PC-3 (cell line): ENCODE results near the gene MAPK12. TPM values are rescaled to one million over a fixed set of nuclear protein-coding genes. Genes with fewer than 3 reads are reported as not detected.
A peak's percentile ranks its signal among the peaks of the same experiment; 100 is the strongest.

Experiments
- ATAC-seq: fragments of 200-7000 bp; cut with Tn5 transposase; 2 replicates; pipeline ENCODE4 v1.9.1; 2020; ENCODE audit warnings: mild to moderate bottlenecking, moderate library complexity
- BruUV-seq: library from RNA; stranded (reverse); fragments of 400-500 nt; replicated peaks from 2 replicates; lab custom pipeline; 2021; lab: Mats Ljungman, UMichigan
- CTCF ChIA-PET: fragments of 300-600 bp; sonication (Branson Sonifier 250); formaldehyde crosslinking; loops from one replicate; lab custom pipeline; 2022; ENCODE audit warnings: antibody characterized with exemption; lab: Charles Lee
- POLR2A ChIA-PET: fragments of 300-600 bp; sonication (Branson Sonifier 250); formaldehyde crosslinking; loops from one replicate; lab custom pipeline; 2022; ENCODE audit warnings: antibody characterized with exemption; ENCODE audit not compliant: unreplicated experiment; lab: Charles Lee
- DNase-seq: peaks from one replicate; pipeline ENCODE4 v3.0.0-alpha.2; 2015
- H2AFZ ChIP-seq: fragments of 300-600 bp; sonication (generic); 2 replicates; pipeline ENCODE4 v1.6.0; 2016; ENCODE audit warnings: antibody characterized with exemption, low read length
- H3F3A ChIP-seq: fragments of 300-600 bp; sonication (generic); one replicate; pipeline ENCODE4 v1.6.0; 2017; ENCODE audit warnings: antibody characterized with exemption, low read length, control low read depth, mild to moderate bottlenecking; ENCODE audit not compliant: unreplicated experiment
- H3K27ac ChIP-seq: fragments of 300-600 bp; sonication (generic); 2 replicates; pipeline ENCODE4 v1.5.1; 2016; ENCODE audit warnings: mild to moderate bottlenecking, low read length
- H3K27me3 ChIP-seq: fragments of 300-600 bp; sonication (generic); 2 replicates; pipeline ENCODE4 v1.6.1; 2016; ENCODE audit warnings: low read length, mixed read lengths
- H3K36me3 ChIP-seq: fragments of 300-600 bp; sonication (generic); 2 replicates; pipeline ENCODE4 v1.6.1; 2016; ENCODE audit warnings: low read depth, mixed run types, low read length, mixed read lengths
- H3K4me1 ChIP-seq: fragments of 300-600 bp; sonication (generic); 2 replicates; pipeline ENCODE4 v1.5.1; 2016; ENCODE audit warnings: low read length; ENCODE audit not compliant: insufficient read depth
- H3K4me2 ChIP-seq: fragments of 300-600 bp; sonication (generic); 2 replicates; pipeline ENCODE4 v1.6.0; 2016; ENCODE audit warnings: low read length
- H3K4me3 ChIP-seq: fragments of 300-600 bp; sonication (generic); 2 replicates; pipeline ENCODE4 v1.5.1; 2016; ENCODE audit warnings: mild to moderate bottlenecking, low read length, mixed read lengths
- H3K79me2 ChIP-seq: fragments of 300-600 bp; sonication (generic); 2 replicates; pipeline ENCODE4 v1.6.1; 2017; ENCODE audit warnings: low read length, mixed read lengths
- H3K9ac ChIP-seq: fragments of 300-600 bp; sonication (generic); 2 replicates; pipeline ENCODE4 v1.6.0; 2016; ENCODE audit warnings: mild to moderate bottlenecking, low read length
- H3K9me2 ChIP-seq: fragments of 300-600 bp; sonication (generic); replicated peaks from 2 replicates; pipeline ENCODE4 v1.6.1; 2016; ENCODE audit warnings: mixed run types, low read length, mixed read lengths
- H3K9me3 ChIP-seq: fragments of 300-600 bp; sonication (generic); 2 replicates; pipeline ENCODE4 v1.6.1; 2016; ENCODE audit warnings: low read length, mixed read lengths
- H4K20me1 ChIP-seq: fragments of 300-600 bp; sonication (generic); 2 replicates; pipeline ENCODE4 v1.6.1; 2016; ENCODE audit warnings: low read length, mixed read lengths
- CTCF ChIP-seq: fragments of 300-600 bp; sonication (generic); conservative IDR thresholded peaks from 2 replicates; pipeline ENCODE4 v1.5.1; 2017; ENCODE audit warnings: antibody characterized with exemption, low read depth, mild to moderate bottlenecking, low read length
- EZH2 ChIP-seq: fragments of 300-600 bp; sonication (generic); IDR thresholded peaks from one replicate; pipeline ENCODE4 v1.6.1; 2017; ENCODE audit warnings: antibody characterized with exemption, mild to moderate bottlenecking, low read length; ENCODE audit not compliant: unreplicated experiment
- EZH2phosphoT487 ChIP-seq: fragments of 300-600 bp; sonication (generic); IDR thresholded peaks from 2 replicates; pipeline ENCODE4 v1.6.1; 2018; ENCODE audit warnings: mild to moderate bottlenecking, antibody characterized with exemption, low read length, borderline replicate concordance
- intact Hi-C: fragments of 100-400 bp; cut with micrococcal nuclease; formaldehyde crosslinking; loops from 2 replicates; pipeline ENCODE4 v1.9.0; 2023
- total RNA-seq: library from RNA; depleted of rRNA; stranded (reverse); fragments of >200 nt; gene quantifications from 2 replicates; pipeline ENCODE4 v1.2.3, GENCODE V29; 2014

MAPK12 gene
- total RNA-seq, 1 experiment from 2014 or later, result 22.4 TPM

DNA sequence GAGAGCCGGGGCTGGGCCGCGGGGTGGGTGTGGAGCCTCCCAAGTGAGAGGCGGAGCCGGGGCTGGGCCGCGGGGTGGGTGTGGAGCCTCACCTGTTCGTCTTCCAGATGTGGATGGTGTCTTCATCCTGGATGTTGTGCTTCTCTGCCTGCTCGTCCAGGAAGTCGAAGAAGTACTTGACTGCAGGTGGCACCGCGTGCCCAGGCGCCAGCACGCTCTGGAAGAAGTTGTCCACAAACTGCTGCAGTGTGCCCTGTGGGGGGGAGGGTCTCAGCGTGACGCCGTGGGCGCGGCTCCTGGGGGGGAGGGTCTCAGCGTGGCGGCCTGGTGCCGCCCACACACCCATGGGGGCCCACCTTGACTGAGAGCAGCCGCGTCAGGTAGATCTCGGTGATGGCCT, 16.3 kb upstream of the MAPK12 start:
- H3K4me3 ChIP-seq, result no peak overlapping the region
- peaks cover 13% of the 10 kb centered on the region for H3K79me2 ChIP-seq
- no peaks in the 10 kb centered on the region for H3K9me2 ChIP-seq
- ChIA-PET CTCF (no interaction called here), POLR2A (no interaction called here)
- H3K36me3 ChIP-seq, result peaks cover 35% of the 10 kb centered on the region
- no peak overlapping the region for H3K4me2 ChIP-seq
- BruUV-seq, result no TSS peak
- no peaks in the 10 kb centered on the region for H4K20me1 ChIP-seq
- H3K27ac ChIP-seq, result no peak overlapping the region
- no peaks in the 10 kb centered on the region for H3K27me3 ChIP-seq
- intact Hi-C loops, result no loop called here
- no peak for ATAC-seq
- no peak overlapping the region for H3K9ac ChIP-seq
- peaks cover 12% of the 10 kb centered on the region for H3K4me1 ChIP-seq
- DNase-seq, result no peak
- TF ChIP-seq CTCF (no peak), EZH2 (no peak), EZH2phosphoT487 (no peak)
- H3K9me3 ChIP-seq, result no peaks in the 10 kb centered on the region
- H2AFZ ChIP-seq, result no peak overlapping the region
- no peaks in the 10 kb centered on the region for H3F3A ChIP-seq

DNA sequence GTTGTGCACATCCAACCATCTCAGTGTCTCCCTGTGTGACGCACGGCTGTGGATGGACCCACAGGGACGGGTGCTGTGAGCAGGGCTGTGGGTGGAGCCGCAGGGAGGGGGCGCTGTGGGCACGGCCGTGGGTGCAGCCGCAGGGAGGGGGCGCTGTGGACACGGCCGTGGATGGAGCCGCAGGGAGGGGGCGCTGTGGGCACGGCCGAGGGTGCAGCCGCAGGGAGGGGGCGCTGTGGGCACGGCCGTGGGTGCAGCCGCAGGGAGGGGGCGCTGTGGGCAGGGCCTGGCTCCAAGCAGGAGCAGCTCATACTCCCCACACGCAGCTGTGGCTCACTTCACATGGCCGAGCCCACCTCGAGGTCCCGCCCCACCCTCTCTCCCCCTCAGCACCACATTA, 14.7 kb upstream of the MAPK12 start:
- H3K9ac ChIP-seq, result no peak overlapping the region
- no peak overlapping the region for H2AFZ ChIP-seq
- H3K4me2 ChIP-seq, result no peak overlapping the region
- peak; percentile 63 for TF ChIP-seq CTCF
- no peak for TF ChIP-seq EZH2phosphoT487
- no peak for TF ChIP-seq EZH2
- ChIA-PET POLR2A (no interaction called here), CTCF (interaction anchor here (0.5 to 1.0 kb wide), 2 partner anchors 29 to 56 kb away, joined by 4 read pairs; no protein-coding TSS in a partner anchor)
- no TSS peak for BruUV-seq
- H3K27me3 ChIP-seq, result no peaks in the 10 kb centered on the region
- no peak overlapping the region for H3K27ac ChIP-seq
- H3K4me1 ChIP-seq, result peaks cover 4% of the 10 kb centered on the region
- H3K79me2 ChIP-seq, result peaks cover 2% of the 10 kb centered on the region
- H3K9me2 ChIP-seq, result no peaks in the 10 kb centered on the region
- DNase-seq (peak; percentile 16), ATAC-seq (no peak)
- no peaks in the 10 kb centered on the region for H4K20me1 ChIP-seq
- intact Hi-C loops, result no loop called here
- no peaks in the 10 kb centered on the region for H3F3A ChIP-seq
- H3K4me3 ChIP-seq, result no peak overlapping the region
- H3K9me3 ChIP-seq, result no peaks in the 10 kb centered on the region
- H3K36me3 ChIP-seq, result peaks cover 26% of the 10 kb centered on the region

DNA sequence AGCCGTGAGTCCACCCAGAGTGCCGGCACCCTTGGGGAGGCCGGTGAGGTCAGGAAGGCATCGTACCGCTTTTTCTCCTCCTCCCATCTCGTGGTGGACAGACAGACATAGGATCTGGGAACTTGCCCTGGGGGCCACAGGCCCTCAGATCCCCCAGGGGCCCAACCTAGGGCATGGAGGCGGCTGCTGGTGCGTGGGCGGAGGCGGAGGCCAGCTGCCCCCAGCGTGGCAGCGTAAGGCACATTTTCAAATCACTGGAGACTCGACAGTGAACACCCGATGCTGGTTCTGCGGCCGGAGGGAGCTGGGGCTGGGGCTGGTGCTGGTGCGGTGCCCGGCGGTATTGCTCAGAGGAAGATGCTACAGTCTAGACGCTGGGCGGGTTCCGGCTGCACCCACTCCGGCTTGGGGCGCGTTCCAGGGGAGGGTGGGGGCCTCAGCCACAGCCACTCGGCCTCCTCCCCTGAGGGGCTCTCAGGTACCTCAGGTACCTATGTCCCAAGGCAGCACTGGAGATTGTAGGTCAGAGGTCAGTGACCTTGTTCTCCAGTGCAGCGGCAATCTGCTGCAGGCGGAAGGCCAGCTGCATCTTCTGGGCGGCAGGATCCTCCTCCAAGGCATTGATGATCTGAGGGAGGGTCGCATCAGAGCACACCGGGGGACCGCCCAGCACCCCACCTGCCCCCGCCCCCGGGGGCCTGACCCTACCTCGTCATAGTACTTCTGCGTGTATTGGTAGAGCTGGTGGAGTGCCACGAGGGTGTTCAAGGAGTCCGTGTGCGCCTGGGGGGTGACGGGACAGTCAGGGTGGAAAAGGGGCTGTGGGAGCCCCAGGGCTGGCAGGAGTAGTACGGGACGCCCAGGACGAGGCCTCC, 13.9 kb upstream of the MAPK12 start:
- Histone ChIP-seq H3K27me3 (no peaks in the 10 kb centered on the region), H3K9ac (no peak overlapping the region), H3K4me3 (no peak overlapping the region), H3K27ac (no peak overlapping the region), H3K36me3 (peaks cover 22% of the 10 kb centered on the region), H3K79me2 (no peaks in the 10 kb centered on the region), H3K9me2 (no peaks in the 10 kb centered on the region), H2AFZ (no peak overlapping the region), H4K20me1 (no peaks in the 10 kb centered on the region), H3F3A (no peaks in the 10 kb centered on the region), H3K4me1 (peaks cover 11% of the 10 kb centered on the region), H3K4me2 (no peak overlapping the region), H3K9me3 (no peaks in the 10 kb centered on the region)
- TF ChIP-seq EZH2 (no peak), EZH2phosphoT487 (no peak), CTCF (no peak)
- ChIA-PET POLR2A (no interaction called here), CTCF (interaction anchor here (1.0 kb wide), 1 partner anchor 30 kb away, joined by 4 read pairs; no protein-coding TSS in a partner anchor)
- intact Hi-C loops, result no loop called here
- BruUV-seq, result TSS peak; percentile 48
- ATAC-seq (no peak), DNase-seq (no peak)
